Endothelial cell of umbilical vein (primary cell): ENCODE results near the gene TERF2IP.

Source experiments
- CTCF ChIP-seq, 2 donors: IDR thresholded peaks; 1 replicate in 1 of 2; 2 replicates in 1 of 2; pipeline ENCODE4 v1.5.1; 2011; ENCODE audit warnings: low read length in 2 of 2, mild to moderate bottlenecking in 2 of 2, moderate library complexity in 2 of 2, control low read depth in 1 of 2, inconsistent platforms in 1 of 2, low read depth in 1 of 2; ENCODE audit not compliant: insufficient read depth in 1 of 2; ENCODE audit errors: extremely low read depth in 1 of 2
- FOS ChIP-seq: IDR thresholded peaks from 2 replicates; pipeline ENCODE4 v1.6.1; 2011; ENCODE audit warnings: mild to moderate bottlenecking, low read length, moderate library complexity, borderline replicate concordance; ENCODE audit not compliant: insufficient read depth
- MAX ChIP-seq: IDR thresholded peaks from 2 replicates; pipeline ENCODE4 v1.6.1; 2011; ENCODE audit not compliant: insufficient read depth, insufficient read length
- MYC ChIP-seq: IDR thresholded peaks from one replicate; pipeline ENCODE4 v1.6.1; 2011; ENCODE audit warnings: mild to moderate bottlenecking, low read depth, low read length
- POLR2A ChIP-seq: IDR thresholded peaks from 2 replicates; pipeline ENCODE4 v1.6.1; 2012; ENCODE audit warnings: low read depth, mild to moderate bottlenecking, control low read depth, low read length
- POLR2AphosphoS5 ChIP-seq: IDR thresholded peaks from 2 replicates; pipeline ENCODE4 v1.6.1; 2012; ENCODE audit warnings: low read depth, mild to moderate bottlenecking, control low read depth, low read length, moderate library complexity; ENCODE audit not compliant: insufficient read depth

- TF ChIP-seq FOS (no peak), CTCF (IDR thresholded peaks at IDR 0.05; ENCODE audit: extremely low read depth in 1 of 2, insufficient read depth in 1 of 2, low read depth in 1 of 2, low read length in 2 of 2) (no peak), POLR2AphosphoS5 (no peak), MYC (no peak), POLR2A (no peak), MAX (no peak)
Observed at GRCh38 chr16:75630052-75630451, 17.5 kb upstream of the TERF2IP start.
